ENCODE measurements around the gene MPI. TPM values are rescaled to one million over a fixed set of nuclear protein-coding genes. Genes with fewer than 3 reads are reported as not detected.

The MPI gene
- total and polyA plus RNA-seq, 2 of the 8 experiments (the other 6 are each of a cell fraction or from before 2014, with no cell fraction given) = 31.0 to 74.8 TPM

- Histone ChIP-seq H3K27ac (ENCODE audit: low read depth, low read length) (no peak overlapping the region), H3K4me2 (ENCODE audit: insufficient read depth in 1 of 2, low read depth in 2 of 2, low read length in 2 of 2) (no peak overlapping the region), H3K4me3 (ENCODE audit: extremely low read depth in 1 of 4, insufficient read depth in 2 of 4, low read depth in 3 of 4, low read length in 4 of 4) (no peak overlapping the region), H3K36me3 (ENCODE audit: control insufficient read depth in 2 of 4, insufficient read depth in 4 of 4, low read length in 3 of 4) (peaks cover 2 to 19% (median 10%) of the 10 kb centered on the region in 4 experiments; a peak in 6 of 8 replicates), H3K23me2 (ENCODE audit: low read depth, low read length) (no peaks in the 10 kb centered on the region), H2BK20ac (ENCODE audit: low read length) (no peak overlapping the region), H3K4ac (replicated peaks; ENCODE audit: insufficient read length, low read depth, low read length) (no peak overlapping the region), H3K79me2 (ENCODE audit: control insufficient read depth in 1 of 2, insufficient read depth in 2 of 2, low read length in 2 of 2) (no peaks in the 10 kb centered on the region), H4K8ac (ENCODE audit: extremely low read depth, insufficient read depth, low read length) (peak overlapping the region; percentile 58; the same call in 1 of the 2 replicates), H4K20me1 (replicated peaks in 1 of 2; ENCODE audit: control insufficient read depth in 1 of 2, insufficient read depth in 2 of 2, low read length in 2 of 2) (peaks cover 0 to 8% of the 10 kb centered on the region in 2 experiments), H3K18ac (ENCODE audit: extremely low read depth, low read length) (no peak overlapping the region), H2BK5ac (ENCODE audit: low read depth, low read length) (no peak overlapping the region), H2BK120ac (replicated peaks; ENCODE audit: low read depth, low read length) (no peak overlapping the region), H3K79me1 (ENCODE audit: low read depth, low read length) (peaks cover 6% of the 10 kb centered on the region), H4K5ac (ENCODE audit: insufficient read length, low read depth, low read length) (no peak overlapping the region), H2AFZ (ENCODE audit: low read length) (no peak overlapping the region), H3K4me1 (replicated peaks in 1 of 4; ENCODE audit: control insufficient read depth in 3 of 4, insufficient read depth in 4 of 4, low read length in 3 of 4) (peaks cover 0 to 1% (median 0%) of the 10 kb centered on the region in 4 experiments; a peak in 1 of 7 replicates), H3K27me3 (replicated peaks in 1 of 4; ENCODE audit: control insufficient read depth in 3 of 4, extremely low read depth in 1 of 4, insufficient read depth in 3 of 4, low read length in 3 of 4) (no peaks in the 10 kb centered on the region), H2BK15ac (ENCODE audit: low read length) (no peak overlapping the region), H2AK5ac (ENCODE audit: low read depth, low read length) (no peak overlapping the region), H3K9ac (replicated peaks in 1 of 4; ENCODE audit: extremely low read depth in 1 of 4, low read depth in 3 of 4, low read length in 3 of 4) (no peak overlapping the region), H3K23ac (ENCODE audit: insufficient read length) (no peak overlapping the region), H2BK12ac (ENCODE audit: low read depth, low read length) (no peak overlapping the region), H3K9me3 (ENCODE audit: insufficient read depth in 2 of 2, low read depth in 1 of 2, low read length in 1 of 2) (no peaks in the 10 kb centered on the region), H3K14ac (ENCODE audit: insufficient read length) (no peak overlapping the region), H3K56ac (replicated peaks; ENCODE audit: insufficient read length, low read depth, low read length) (no peak overlapping the region), H4K91ac (replicated peaks; ENCODE audit: insufficient read length, low read length) (no peak overlapping the region)
- ChIA-PET POLR2A (ENCODE audit: partially characterized antibody) (interaction anchor here (0.9 to 1.0 kb wide), 3 partner anchors 10 to 15 kb away, joined by 3 to 4 read pairs (median 3); partner anchors contain the start of gene ULK3), CTCF (ENCODE audit: partially characterized antibody) (interaction anchor here (0.6 to 4.9 kb wide), 9 partner anchors 10 to 473 kb away, joined by 3 to 24 read pairs (median 4); partner anchors contain the start of gene ULK3)
- no peak for DNase-seq (ENCODE audit: low read depth in 1 of 2, low spot score in 2 of 2)
- 89% methylated on average over 12 of the region's 13 CpGs; no CpG with 5 or more reads in 1 of the 2 experiments for WGBS, 2 experiments (ENCODE audit: extremely low coverage in 1 of 2, insufficient coverage in 1 of 2, insufficient read length in 1 of 2, insufficient replicate concordance in 2 of 2, low coverage in 1 of 2, low lambda C conversion rate in 2 of 2, missing lambda C conversion rate in 1 of 2)
- FAIRE-seq = no peak
- TF ChIP-seq CBX8 (IDR thresholded peaks at IDR 0.05; ENCODE audit: borderline replicate concordance, low read depth, low read length) (no peak), JUND (IDR thresholded peaks at IDR 0.05; ENCODE audit: low read length) (no peak), EZH2 (IDR thresholded peaks at IDR 0.05; ENCODE audit: low read depth, low read length, severe bottlenecking) (no peak), SIN3A (conservative IDR thresholded peaks at IDR 0.05 in 1 of 2, IDR thresholded peaks at IDR 0.05 in 1 of 2; ENCODE audit: low read depth in 1 of 2, low read length in 2 of 2) (no peak), RXRA (IDR thresholded peaks at IDR 0.05; ENCODE audit: insufficient read depth, low read depth, low read length) (no peak), KDM5A (IDR thresholded peaks at IDR 0.05; ENCODE audit: low read length) (no peak), SUZ12 (IDR thresholded peaks at IDR 0.05; ENCODE audit: low read length) (no peak), TAF7 (optimal IDR thresholded peaks at IDR 0.05; ENCODE audit: borderline replicate concordance, low read depth, low read length) (no peak), CTCF (IDR thresholded peaks at IDR 0.05; ENCODE audit: control extremely low read depth in 1 of 3, insufficient read depth in 1 of 3, low read depth in 1 of 3, low read length in 3 of 3) (no peak), MAFK (IDR thresholded peaks at IDR 0.05; ENCODE audit: low read depth, low read length) (no peak)
Observed at GRCh38 chr15:74854453-74855022, 35.3 kb upstream of the MPI start.
